Measurements from ENCODE around the gene MAGI3.
"Not testable (repeated sequence)": the region's sequence is repeated elsewhere in the genome, so short reads cannot be mapped to it uniquely, and the experiment has no call there.

Gene MAGI3

GRCh38 chr1:113412020-113412419 lies 21.7 kb downstream of the MAGI3 start:
- CTCF ChIA-PET, H3K27ac Mint-ChIP-seq, H3K4me3 Mint-ChIP-seq, H3K9me3 Mint-ChIP-seq, H3K4me1 Mint-ChIP-seq, DNase-seq, H3K36me3 Mint-ChIP-seq, H3K27me3 Mint-ChIP-seq: not testable (repeated sequence)

- DNase-seq = no peak
- H3K4me1 Mint-ChIP-seq = no peaks in the 10 kb centered on the region
- CTCF ChIA-PET = interaction anchor here (1.1 kb wide), 1 partner anchor 699 kb away, joined by 3 read pairs; no protein-coding TSS in a partner anchor
Observed at GRCh38 chr1:113415310-113416070, 25.2 kb downstream of the MAGI3 start.

GRCh38 chr1:113416071-113416470 lies 25.8 kb downstream of the MAGI3 start:
- H3K27ac Mint-ChIP-seq, CTCF ChIA-PET, H3K27me3 Mint-ChIP-seq, H3K4me3 Mint-ChIP-seq, H3K9me3 Mint-ChIP-seq, H3K36me3 Mint-ChIP-seq, DNase-seq, H3K4me1 Mint-ChIP-seq: not testable (repeated sequence)

More at GRCh38 chr1:113415310-113416070, 25.2 kb downstream of the MAGI3 start:
- Mint-ChIP-seq H3K4me3 (no peak overlapping the region), H3K27me3 (no peaks in the 10 kb centered on the region), H3K27ac (peak overlapping the region; percentile 13), H3K9me3 (peaks cover 2% of the 10 kb centered on the region), H3K36me3 (no peaks in the 10 kb centered on the region)

DNA sequence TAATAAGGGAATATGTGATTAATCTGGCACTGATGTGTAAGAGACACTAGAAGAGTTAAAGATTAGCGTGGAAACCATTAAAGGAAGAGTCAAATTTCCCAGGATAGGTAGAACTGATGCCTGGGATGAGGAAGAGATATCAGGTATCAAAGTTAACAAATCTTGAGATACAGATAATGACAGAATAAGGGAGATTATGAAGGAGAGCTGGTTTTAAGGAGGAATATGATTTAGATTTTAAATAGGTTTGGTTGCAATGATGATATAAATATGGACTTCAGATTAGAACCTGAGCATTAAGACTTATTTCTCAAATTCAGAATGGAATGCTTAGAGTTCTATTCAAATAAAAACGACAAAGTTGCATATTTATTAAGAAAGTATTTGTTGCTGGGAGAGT lies 26.2 kb downstream of the MAGI3 start:
- DNase-seq = no peak
- H3K27me3 Mint-ChIP-seq = no peaks in the 10 kb centered on the region
- H3K27ac Mint-ChIP-seq = no peak overlapping the region
- CTCF ChIA-PET = no interaction called here
- H3K36me3 Mint-ChIP-seq = no peaks in the 10 kb centered on the region
- H3K4me3 Mint-ChIP-seq = no peak overlapping the region
- H3K4me1 Mint-ChIP-seq = no peaks in the 10 kb centered on the region
- H3K9me3 Mint-ChIP-seq = peaks cover 2% of the 10 kb centered on the region

GRCh38 chr1:113422315-113423068 lies 32.2 kb downstream of the MAGI3 start:
- CTCF ChIA-PET = no interaction called here
- H3K36me3 Mint-ChIP-seq = no peaks in the 10 kb centered on the region
- no peak overlapping the region for H3K27ac Mint-ChIP-seq
- no peak for DNase-seq
- H3K9me3 Mint-ChIP-seq = peaks cover 6% of the 10 kb centered on the region
- H3K4me3 Mint-ChIP-seq = no peak overlapping the region
- no peaks in the 10 kb centered on the region for H3K27me3 Mint-ChIP-seq
- H3K4me1 Mint-ChIP-seq = no peaks in the 10 kb centered on the region

GRCh38 chr1:113423826-113424225 lies 33.5 kb downstream of the MAGI3 start:
- no peaks in the 10 kb centered on the region for H3K36me3 Mint-ChIP-seq
- CTCF ChIA-PET = no interaction called here

GRCh38 chr1:113429461-113430153 lies 39.3 kb downstream of the MAGI3 start:
- no peak for DNase-seq
- Mint-ChIP-seq H3K4me3 (no peak overlapping the region), H3K27ac (no peak overlapping the region), H3K4me1 (no peaks in the 10 kb centered on the region), H3K27me3 (no peaks in the 10 kb centered on the region), H3K9me3 (no peaks in the 10 kb centered on the region), H3K36me3 (no peaks in the 10 kb centered on the region)
- CTCF ChIA-PET = no interaction called here

More at GRCh38 chr1:113423826-113424225, 33.5 kb downstream of the MAGI3 start:
- Mint-ChIP-seq H3K4me3 (no peak overlapping the region), H3K9me3 (peaks cover 6% of the 10 kb centered on the region), H3K4me1 (no peaks in the 10 kb centered on the region), H3K27ac (no peak overlapping the region), H3K27me3 (no peaks in the 10 kb centered on the region)
- no peak for DNase-seq

GRCh38 chr1:113433184-113433583 lies 42.9 kb downstream of the MAGI3 start:
- no peak overlapping the region for H3K4me3 Mint-ChIP-seq
- no peaks in the 10 kb centered on the region for H3K36me3 Mint-ChIP-seq
- no peak overlapping the region for H3K27ac Mint-ChIP-seq
- no peak for DNase-seq
- no peaks in the 10 kb centered on the region for H3K9me3 Mint-ChIP-seq
- CTCF ChIA-PET = no interaction called here
- peaks cover 6% of the 10 kb centered on the region for H3K27me3 Mint-ChIP-seq
- no peaks in the 10 kb centered on the region for H3K4me1 Mint-ChIP-seq

- CTCF ChIA-PET = no interaction called here
- Mint-ChIP-seq H3K4me1 (no peaks in the 10 kb centered on the region), H3K27ac (no peak overlapping the region), H3K27me3 (peaks cover 6% of the 10 kb centered on the region), H3K4me3 (no peak overlapping the region), H3K36me3 (no peaks in the 10 kb centered on the region), H3K9me3 (no peaks in the 10 kb centered on the region)
- DNase-seq = no peak
Observed at GRCh38 chr1:113434081-113434873, 44.0 kb downstream of the MAGI3 start.

DNA sequence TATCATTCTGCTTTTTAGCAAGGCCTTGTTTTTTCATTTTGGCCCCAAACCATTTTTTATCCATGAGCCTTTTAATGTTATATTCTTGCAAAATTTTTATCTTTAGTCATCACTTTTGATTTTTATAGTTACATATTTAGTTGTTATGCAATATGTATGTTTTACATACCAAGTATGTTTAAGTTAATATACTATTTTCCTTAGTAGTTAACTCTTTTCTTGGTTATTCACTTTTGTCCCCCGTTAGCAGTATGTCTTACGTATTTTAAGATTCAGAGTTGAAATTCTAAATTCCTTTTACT lies 44.5 kb downstream of the MAGI3 start:
- DNase-seq = no peak
- no peaks in the 10 kb centered on the region for H3K4me1 Mint-ChIP-seq
- no peak overlapping the region for H3K4me3 Mint-ChIP-seq
- CTCF ChIA-PET = no interaction called here
- no peak overlapping the region for H3K27ac Mint-ChIP-seq
- H3K36me3 Mint-ChIP-seq = no peaks in the 10 kb centered on the region
- H3K9me3 Mint-ChIP-seq = no peaks in the 10 kb centered on the region
- H3K27me3 Mint-ChIP-seq = peaks cover 6% of the 10 kb centered on the region

DNA sequence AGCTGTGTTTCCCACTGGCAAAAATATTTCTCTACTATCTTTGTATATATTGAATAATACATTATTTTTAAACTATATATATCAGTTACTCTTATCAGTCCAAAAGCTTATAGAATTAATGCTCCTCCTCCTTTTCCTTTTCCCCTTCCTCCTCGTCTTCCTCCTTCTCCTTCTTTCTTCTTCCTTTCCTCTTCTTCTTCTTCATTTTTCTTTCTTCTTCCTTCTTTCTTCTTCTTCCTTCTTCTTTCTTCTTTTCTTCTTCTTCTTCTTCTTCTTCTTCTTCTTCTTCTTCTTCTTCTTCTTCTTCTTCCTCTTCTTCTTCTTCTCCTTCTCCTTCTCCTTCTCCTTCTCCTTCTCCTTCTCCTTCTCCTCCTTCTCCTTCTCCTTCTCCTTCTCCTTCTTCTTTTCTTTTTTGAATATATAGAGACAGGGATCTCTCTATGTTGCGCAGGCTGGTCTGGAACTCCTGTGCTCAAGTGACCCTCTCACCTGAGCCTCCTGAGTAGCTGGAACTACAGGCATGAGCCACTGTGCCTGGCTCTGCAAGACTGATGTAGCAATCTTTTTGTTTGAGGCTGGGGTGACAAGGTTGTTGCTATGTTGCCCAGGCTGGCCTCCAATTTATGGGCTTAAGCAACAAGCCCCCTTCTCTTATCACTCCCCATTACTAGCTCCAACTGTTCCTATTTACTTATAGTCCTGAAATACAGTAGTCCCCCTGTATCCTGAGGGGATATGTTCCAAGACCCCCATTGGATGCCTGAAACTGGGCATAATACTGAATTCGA lies 47.4 kb downstream of the MAGI3 start:
- Mint-ChIP-seq H3K9me3 (no peaks in the 10 kb centered on the region), H3K4me1 (no peaks in the 10 kb centered on the region), H3K36me3 (no peaks in the 10 kb centered on the region), H3K27ac (no peak overlapping the region), H3K27me3 (peaks cover 6% of the 10 kb centered on the region), H3K4me3 (no peak overlapping the region)
- CTCF ChIA-PET = no interaction called here
- no peak for DNase-seq

- Mint-ChIP-seq H3K27me3 (peaks cover 6% of the 10 kb centered on the region), H3K36me3 (no peaks in the 10 kb centered on the region), H3K9me3 (no peaks in the 10 kb centered on the region), H3K4me1 (no peaks in the 10 kb centered on the region), H3K4me3 (no peak overlapping the region), H3K27ac (no peak overlapping the region)
- no peak for DNase-seq
- CTCF ChIA-PET = no interaction called here
Observed at GRCh38 chr1:113438505-113439276, 48.4 kb downstream of the MAGI3 start.

- peaks cover 6% of the 10 kb centered on the region for H3K27me3 Mint-ChIP-seq
- H3K4me3 Mint-ChIP-seq = no peak overlapping the region
- H3K9me3 Mint-ChIP-seq = peaks cover 6% of the 10 kb centered on the region
- no peak for DNase-seq
- H3K27ac Mint-ChIP-seq = no peak overlapping the region
- CTCF ChIA-PET = no interaction called here
- no peaks in the 10 kb centered on the region for H3K36me3 Mint-ChIP-seq
- no peaks in the 10 kb centered on the region for H3K4me1 Mint-ChIP-seq
Observed at GRCh38 chr1:113439277-113439670, 49.0 kb downstream of the MAGI3 start.
